SKM-1 treated with dmso at 0.1 percent for 144 hours (cell line): ENCODE results near the gene HACL1.
A peak's percentile ranks its signal among the peaks of the same experiment; 100 is the strongest.
"Not testable (repeated sequence)": the region's sequence is repeated elsewhere in the genome, so short reads cannot be mapped to it uniquely, and the experiment has no call there.

Experiments
- DNase-seq: peaks from one replicate; lab custom pipeline; 2025; ENCODE audit not compliant: unreplicated experiment; lab: John Stamatoyannopoulos, UW

Gene HACL1

DNA sequence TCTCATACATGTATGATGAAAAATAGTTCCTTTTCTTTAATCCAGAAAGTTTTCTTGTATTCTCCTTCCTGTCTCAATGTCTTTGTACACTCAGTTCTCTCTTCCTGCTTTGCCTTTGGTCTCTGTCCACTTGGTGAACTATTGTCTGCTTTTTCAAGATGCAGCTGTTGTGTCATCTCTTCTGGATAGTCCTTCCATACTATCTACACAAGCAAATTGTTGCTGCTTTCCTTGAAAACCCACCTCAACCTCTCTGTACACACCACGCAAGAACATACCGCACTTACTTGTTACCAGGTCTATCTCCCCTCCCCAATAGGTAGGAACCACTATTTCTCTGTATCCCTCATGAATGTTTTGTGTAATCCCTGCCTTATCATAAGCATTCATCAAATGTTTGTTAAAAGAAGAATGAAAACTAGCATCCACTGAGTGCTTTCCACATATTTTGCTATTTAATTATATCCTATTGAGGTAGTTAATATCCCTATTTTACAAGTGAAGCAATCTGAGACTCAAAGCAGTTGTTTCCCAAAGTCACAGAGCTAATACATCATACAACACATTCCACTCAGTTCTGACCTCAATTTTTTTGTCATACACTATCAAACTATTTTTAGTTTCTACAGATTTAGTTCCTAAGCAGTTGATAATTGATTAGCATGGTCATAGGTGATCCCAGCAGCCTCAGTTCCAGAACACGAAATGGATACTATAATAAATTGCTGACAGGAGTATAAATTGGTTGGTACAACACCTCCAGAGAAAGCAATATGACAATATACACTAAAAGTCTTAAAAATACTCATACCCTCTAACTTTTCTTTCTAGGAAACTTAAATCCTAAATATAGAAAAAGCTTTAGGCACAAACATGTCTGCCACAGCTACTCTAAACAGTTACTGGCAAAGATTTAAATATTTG lies 19.6 kb downstream of the HACL1 start:
- DNase-seq = no peak

DNA sequence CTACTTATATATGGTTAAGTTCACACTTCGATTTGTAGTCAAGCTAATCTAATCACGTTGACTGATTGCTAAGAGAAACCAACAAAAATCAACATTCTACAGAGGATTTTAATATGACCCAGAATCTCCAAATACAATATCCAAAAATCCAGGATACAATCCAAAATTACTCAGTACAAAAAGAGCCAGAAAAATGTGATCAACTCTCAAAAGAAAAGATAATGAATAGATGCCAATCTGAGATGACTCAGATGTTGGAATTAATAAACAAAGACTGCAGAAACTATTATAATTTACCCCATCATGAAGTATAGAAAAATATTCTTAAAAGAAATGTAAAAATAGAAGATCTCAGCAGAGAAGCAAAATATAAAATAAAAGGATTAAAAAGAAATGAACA lies 22.3 kb downstream of the HACL1 start:
- DNase-seq = no peak

DNA sequence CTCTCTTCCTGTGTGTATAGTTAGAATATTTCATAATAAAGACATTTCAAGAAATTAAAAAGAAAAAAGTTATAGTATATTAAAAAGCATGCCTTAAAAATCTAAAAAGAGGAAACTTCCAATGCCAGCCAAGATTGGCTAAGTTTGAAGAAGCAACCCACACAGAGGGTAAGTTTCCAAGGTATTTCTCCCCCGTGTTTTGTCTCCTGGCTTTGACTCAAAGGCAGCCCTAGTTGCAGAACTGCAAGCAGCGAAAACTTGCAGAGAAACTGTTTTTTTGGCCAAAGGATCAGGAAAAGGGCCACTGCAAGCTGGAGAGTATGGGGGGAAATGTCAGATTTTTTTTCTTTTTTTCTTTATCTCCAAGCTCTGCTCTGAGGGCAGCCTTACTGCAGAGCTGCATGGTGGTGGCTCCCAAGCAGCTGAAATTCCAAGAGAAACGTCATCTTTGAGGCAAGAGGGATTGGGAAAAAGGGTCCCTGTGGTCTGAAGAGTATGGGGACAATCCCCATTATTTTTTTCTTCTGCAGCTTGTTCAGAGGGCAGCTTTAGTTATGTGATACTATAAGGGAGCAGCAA lies 23.0 kb downstream of the HACL1 start:
- no peak for DNase-seq

DNA sequence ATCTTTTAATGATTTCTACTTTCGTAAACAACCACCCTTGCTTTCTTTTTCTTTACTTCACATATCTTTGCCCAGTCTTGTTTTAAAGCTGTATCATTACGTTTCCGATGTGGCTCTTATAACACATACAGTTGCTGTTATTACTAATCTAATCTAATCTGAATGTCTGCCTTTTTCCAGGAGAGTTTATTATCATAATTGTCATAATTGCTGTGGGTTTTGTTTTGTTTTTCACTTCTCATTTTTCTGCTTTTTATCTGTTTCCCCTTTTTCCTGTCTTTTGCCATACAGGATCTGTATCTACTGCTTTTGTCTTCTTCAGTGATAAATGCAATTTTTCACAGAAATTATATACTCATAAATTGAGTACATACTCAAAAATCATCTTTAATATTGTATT lies 24.9 kb downstream of the HACL1 start:
- DNase-seq = no peak

DNA sequence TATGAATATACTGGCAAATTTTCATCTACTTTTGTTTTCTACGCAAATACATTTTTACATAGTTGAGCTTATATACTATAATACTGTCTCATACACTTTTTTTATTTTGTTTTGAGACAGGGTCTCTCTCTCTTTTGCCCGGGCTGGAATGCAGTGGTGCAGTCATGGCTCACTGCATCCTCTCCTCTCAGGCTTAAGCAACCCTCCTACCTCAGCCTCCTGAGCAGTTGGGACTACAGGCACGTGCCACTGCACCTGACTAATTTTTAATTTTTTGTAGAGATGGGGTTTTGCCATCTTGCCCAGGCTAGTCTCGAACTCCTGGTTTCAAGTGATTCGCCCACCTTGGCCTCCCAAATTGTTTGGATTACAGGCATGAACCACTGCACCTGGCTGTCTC lies 25.9 kb downstream of the HACL1 start:
- DNase-seq = no peak

DNA sequence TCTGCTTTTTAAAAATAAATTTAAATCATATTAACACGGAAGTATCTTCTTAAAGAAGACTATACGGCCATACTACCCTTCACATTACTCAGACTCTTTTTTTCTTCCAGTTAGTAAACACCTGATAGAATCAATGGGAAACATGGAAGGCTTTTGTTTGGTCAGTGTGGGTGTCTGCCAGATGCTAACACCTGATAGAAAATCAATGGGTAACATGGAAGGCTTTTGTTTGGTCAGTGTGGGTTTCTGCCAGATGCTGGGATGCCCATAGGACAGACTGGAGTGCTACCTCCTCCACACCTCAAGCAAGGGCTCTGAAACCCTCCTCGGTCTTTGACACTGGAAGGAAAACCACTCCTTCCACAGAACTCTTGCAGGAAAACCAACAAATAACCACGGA lies 29.2 kb downstream of the HACL1 start:
- no peak for DNase-seq

DNA sequence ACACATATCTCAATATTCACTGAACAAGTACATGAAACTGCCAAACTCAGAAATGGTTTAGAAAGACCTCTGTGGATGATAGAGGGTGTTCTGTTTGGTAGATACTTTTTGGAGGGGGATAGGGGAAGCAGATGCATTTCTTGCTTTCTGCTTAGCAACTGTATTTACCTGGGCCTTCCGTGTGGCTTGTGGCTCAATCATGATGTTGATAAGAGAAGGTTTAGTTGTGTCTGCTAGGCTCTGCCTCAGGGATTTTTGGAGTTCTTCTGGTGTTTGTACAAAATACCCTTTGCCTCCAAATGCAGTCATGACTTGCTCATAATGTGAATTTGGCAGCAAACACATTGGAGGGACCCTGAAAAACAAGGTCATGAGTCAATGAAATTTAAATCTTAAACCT lies 38.2 kb downstream of the HACL1 start:
- no peak for DNase-seq

DNA sequence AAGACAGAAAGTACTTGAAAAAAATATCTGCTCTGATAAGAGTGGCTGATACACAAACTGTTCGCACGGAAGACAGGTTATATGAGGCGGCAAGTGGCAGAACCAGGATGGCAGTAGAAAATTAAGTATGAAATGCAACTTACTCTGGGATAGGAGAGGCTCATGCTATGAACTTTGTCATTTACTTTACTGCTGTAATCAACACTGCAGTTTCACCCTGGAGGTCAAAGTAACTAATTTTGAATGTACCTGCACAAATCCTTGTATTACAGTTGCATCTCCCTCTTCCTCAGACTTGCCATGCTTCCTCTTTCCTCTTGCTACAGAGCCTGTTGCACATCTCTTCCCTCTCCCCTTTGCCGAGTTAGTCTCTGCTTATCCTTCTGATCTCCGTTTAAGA lies 38.8 kb downstream of the HACL1 start:
- DNase-seq = no peak

DNA sequence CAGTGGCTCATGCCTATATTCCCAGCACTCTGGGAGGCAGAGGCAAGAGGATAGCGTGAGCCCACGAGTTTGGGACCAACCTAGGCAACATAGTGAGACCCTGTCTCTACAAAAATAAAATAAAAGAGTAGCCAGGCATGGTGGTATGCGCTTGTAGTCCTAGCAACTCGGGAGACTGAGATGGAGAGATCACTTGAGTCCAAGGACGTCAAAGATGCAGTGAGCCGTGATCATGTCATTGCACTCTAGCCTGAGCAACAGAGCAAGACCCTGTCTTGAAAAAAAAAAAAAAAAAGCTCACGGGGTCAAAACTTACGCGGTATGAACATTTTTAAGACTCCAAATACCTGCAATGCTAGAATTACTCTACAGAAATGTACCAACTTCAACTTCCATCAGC lies 42.8 kb downstream of the HACL1 start:
- no peak for DNase-seq

DNA sequence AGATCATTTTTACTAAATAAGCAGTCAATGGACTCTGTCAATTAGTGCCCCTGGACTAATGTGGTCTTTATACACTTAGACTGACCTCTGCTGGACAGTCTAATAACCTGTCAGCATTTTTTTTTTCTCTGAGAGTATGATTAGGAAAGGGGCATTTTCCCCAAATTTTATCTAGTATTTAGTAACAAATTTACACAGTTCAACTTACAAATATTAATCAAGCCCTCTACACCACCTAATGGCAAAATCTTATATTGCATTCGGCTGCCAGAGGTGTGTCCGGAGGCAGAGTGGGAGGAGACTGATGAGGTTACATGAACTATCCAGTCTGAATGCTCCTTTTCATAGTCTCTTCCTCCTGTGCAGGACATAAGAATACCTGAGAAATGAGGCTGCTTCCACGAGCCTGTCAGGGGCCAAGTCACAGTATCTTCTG lies 43.8 kb downstream of the HACL1 start:
- DNase-seq = peak; percentile 43

DNA sequence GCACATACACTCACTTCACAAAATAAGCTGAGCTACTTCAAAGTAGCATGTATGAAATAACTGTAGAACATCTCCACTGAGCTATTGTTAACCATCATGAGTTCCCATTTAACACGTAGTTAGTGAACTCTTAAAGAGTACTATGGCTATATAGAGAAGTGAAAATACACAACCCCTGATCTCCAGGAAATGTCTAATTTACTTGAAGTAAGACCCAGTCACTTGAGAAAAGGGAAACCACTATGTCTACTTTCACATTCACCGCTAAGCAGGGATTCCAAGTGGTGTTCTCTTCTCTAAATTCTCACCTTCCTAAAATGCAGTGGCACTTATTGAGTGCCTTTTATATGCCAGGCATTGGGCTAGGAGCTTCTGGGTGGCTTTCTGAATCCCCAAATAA lies 44.9 kb downstream of the HACL1 start:
- peak; percentile 78 for DNase-seq

DNA sequence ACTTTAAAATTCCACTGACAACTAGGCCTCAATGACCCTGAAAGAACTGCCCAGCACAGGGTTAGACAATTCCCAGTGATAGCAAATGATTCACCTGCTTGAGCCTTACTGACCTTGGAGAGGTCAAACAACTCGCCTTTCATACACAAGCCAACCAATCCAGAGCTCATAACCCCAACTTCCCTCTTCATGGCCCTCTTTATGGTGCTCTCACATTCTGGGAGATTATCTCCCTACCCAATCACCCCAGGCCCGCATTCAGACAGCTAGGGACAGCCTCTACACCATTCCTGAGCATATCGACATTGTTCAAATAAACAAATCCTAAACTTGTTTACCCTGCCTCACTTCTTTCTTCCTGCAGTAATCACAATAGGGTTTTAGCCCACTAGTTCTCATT lies 47.6 kb downstream of the HACL1 start:
- no peak for DNase-seq

DNA sequence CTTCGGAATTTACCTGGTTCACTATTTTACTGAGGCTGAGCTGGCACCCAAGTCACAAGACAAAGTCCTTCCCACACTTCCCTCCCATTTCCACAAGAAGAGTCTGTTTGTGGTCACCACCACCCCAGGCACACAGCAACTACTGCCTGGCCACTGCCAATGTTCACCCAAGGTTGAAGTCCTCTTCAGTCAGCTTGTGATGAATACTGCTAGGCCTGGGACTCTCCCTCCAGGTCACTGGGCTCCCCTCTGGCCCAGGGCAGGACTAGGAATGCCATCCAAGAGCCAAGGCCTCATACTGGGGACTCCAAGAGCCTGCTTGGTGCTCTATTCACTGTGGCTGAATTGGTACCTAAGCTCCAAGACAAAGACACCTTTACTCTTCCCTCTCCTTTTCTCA lies 49.5 kb downstream of the HACL1 start:
- DNase-seq = no peak

DNA sequence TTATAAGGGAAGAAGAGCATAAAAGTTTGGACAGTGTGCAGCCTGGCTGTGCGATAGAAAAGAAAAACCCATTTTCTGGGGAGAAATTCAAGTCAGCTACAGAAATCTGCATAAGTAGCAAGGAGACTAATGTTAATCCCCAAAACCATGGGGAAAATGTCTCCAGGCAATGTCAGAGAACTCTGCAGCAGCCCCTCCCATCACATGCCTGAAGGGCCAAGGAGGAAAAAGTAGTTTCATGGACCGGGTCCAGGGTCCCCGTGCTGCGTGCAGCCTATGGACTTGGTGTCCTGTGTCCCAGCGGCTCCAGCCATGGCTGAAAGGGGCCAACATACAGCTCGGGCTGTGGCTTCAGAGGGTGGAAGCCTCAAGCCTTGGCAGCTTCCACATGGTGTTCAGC lies 51.5 kb downstream of the HACL1 start:
- DNase-seq = no peak

DNA sequence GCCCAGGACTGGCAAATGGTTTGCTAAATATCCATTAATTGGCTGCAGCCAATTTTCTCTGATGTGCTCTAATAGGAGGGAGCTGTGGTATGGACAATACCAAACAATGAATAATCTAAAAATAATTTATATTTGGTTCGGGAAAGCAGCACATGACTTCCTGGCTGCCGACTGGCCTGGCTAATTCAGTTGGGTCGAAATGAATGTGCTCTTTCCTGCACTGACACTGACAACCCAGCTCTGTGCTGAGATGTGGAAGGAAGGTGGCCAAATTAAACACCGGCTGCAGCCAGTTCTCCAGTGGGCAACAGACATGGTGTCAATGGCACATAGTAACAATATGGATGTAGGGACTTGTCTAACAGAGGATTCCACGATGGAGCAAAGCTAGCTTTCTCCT lies 58.8 kb downstream of the HACL1 start:
- DNase-seq = no peak

DNA sequence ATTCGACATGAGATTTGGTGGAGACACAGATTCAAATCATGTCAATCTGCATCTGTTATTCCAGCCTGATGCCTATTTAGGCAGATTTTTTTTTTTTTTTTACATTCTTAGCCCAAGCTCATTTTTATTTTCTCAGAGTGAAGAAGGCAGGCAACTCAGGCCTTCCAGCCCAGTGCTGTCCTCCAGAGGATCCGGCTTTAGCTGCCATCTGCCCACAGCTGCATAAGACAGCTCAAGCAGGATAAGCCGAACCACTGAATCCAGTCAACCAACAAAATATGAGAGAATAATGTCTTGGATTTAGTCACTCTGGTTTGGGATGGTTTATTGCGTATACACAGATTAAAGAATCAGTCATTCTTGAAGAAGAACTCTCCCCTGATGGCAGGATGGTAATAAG lies 60.0 kb downstream of the HACL1 start:
- no peak for DNase-seq

DNA sequence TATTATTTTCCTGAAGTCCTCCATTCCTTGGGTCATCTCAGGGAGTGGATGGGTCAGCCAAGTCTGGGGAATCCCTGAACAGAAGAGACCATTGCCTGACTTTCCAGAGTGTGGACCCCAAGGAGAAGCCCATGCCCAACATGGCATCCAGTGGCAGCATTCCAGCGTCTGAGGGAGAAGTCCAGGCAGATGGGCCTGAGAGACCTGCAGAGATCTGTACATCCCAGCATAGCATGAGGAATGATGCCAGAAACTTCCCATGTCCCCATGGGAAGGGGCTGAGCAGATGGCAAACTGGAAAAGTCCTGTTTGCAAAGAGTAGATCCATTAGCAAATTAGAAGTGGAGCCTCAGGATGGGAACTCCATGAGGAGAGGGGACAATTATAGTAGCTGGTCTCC lies 62.3 kb downstream of the HACL1 start:
- no peak for DNase-seq

DNA sequence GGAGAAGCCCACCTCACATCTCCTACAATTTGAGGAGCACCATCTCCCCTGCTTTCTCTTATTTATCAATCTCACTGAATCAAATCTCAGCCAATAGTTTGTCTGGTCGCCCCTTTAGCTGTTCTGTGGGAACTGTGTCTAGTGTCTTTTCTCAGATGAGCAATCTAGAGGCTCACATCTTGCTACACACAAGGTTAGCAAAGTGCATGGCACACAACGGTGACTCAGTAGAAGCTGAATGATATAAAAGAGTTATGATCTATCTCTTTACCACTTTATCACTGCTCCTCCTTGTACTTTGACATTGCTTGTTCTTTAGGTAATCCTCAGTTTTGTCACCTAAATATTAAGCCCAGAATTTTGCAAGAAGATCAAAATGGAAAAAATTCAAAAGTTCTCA lies 63.0 kb downstream of the HACL1 start:
- DNase-seq = no peak

DNA sequence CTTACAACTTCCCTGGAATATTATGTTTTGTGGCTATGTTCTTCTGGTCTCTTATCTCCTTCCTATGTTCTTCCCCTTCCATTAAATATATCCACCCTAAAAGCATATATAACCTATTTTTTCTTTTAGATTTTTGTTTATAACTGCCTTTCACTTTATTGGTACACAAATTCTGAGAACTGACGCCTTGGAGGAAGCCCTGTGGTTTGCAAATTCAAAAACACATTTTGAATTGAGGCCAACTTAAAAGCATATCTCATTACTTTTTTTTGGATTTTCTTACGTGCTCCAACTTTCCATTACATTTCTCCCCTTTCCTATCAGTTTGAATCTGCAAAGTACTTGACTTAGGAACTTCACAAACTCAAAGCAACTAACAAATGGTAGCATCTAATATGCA lies 64.5 kb downstream of the HACL1 start:
- DNase-seq = no peak

DNA sequence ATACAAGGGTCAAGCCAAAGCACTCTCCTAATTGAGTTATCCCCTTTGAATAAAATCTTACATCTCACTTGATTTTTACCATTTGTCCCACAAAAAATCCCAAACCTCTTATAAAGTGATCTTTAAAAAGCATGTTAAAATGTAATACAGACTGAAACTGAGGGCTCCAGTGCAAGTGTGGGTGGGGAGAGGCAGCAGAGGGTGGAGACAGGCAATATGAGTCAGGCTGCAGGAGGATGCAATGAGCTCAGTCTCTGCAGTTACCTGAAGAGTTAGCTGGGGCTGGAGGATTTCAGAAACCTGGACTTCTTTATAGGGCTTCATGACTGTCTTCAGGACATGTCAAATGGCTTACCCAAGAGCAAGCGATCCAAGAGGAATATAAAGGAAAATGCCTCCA lies 65.6 kb downstream of the HACL1 start:
- DNase-seq = no peak

DNA sequence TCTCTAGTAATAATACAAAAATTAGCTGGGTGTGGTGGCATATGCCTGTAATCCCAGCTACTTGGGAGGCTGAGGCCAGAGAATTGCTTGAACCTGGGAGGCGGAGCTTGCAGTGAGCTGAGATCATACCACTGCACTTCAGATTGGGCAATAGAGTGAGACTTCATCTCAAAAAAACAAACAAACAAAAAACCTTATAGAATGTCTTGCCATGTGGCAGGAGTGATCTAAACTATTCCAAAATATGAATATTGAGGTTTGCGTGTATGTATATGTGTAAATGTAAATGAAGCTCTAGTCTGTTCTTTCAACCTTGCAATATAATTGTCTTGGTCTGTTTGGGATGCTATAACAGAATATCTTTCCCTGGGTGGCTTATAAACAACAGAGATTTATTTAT lies 68.8 kb downstream of the HACL1 start:
- not testable (repeated sequence) for DNase-seq

DNA sequence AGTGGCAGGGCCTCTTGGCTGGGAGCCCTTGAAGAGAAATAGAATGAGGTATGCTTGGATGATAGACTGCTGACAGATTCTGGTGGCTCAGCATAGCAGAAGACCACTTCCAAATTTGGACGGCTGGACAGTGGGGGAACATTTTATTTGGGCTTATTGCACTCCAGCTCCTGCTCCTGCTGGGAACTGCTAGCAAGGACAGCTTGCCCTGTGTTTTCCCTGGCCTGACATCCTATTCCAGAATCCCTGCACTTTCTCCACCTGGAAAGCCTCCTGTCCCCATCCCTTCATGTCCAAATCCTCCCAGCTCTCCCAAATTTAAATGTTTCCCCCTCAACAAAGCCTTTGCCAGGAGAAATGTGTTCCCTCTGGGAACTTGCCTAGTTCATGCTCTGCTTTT lies 70.0 kb downstream of the HACL1 start:
- no peak for DNase-seq
